Body of pancreas (tissue), 4 donors: ENCODE measurements around the gene TRIM36. TPM values are rescaled to one million over a fixed set of nuclear protein-coding genes. Genes with fewer than 3 reads are reported as not detected.

Experiments
- ATAC-seq: fragments of 150-250 bp; one replicate; pipeline ENCODE4 v1.9.1; 2016
- DNase-seq, 4 donors: peaks; one replicate each; pipeline ENCODE4 v3.0.0-alpha.2; 2019
- H3K27ac ChIP-seq, 4 donors: fragments of 200-600 bp; sonication (generic); 1 replicate in 3 of 4; 2 replicates in 1 of 4; pipeline versions ENCODE4 v1.5.1 to v1.6.1; 2016 to 2019; ENCODE audit warnings: mild to moderate bottlenecking in 1 of 4, mixed read lengths in 1 of 4, moderate library complexity in 1 of 4
- H3K27me3 ChIP-seq, 2 donors: fragments of 200-600 bp; sonication (generic); one replicate each; pipeline ENCODE4 v1.6.0; 2016; ENCODE audit warnings: mild to moderate bottlenecking in 1 of 2
- H3K36me3 ChIP-seq, 2 donors: fragments of 200-600 bp; sonication (generic); replicated peaks in 1 of 2; 2 replicates each; pipeline ENCODE4 v1.5.1; 2016; ENCODE audit warnings: low read depth in 2 of 2; ENCODE audit not compliant: insufficient read depth in 1 of 2
- H3K4me1 ChIP-seq: fragments of 200-600 bp; sonication (generic); one replicate; pipeline ENCODE4 v1.6.0; 2016
- H3K4me3 ChIP-seq, 2 donors: fragments of 200-600 bp; sonication (generic); 1 replicate in 1 of 2; 2 replicates in 1 of 2; pipeline ENCODE4 v1.5.1; 2016 to 2019
- H3K9me3 ChIP-seq, 3 donors: fragments of 200-600 bp; sonication (generic); 1 replicate in 2 of 3; 2 replicates in 1 of 3; pipeline ENCODE4 v1.5.1; 2016
- POLR2A ChIP-seq, 3 donors: fragments of 450-650 bp; IDR thresholded peaks; one replicate each; pipeline ENCODE4 v1.6.1; 2016; ENCODE audit warnings: antibody characterized with exemption in 3 of 3, mild to moderate bottlenecking in 2 of 3
- WGBS, 2 donors: methylation state at CpG; one replicate each; pipeline ENCODE4 v1.1.5; 2017; 5-methylcytosine and 5-hydroxymethylcytosine counted together
- intact Hi-C: fragments of 100-400 bp; cut with DNase I; formaldehyde crosslinking; loops from one replicate; pipeline ENCODE4 v1.15.1; 2023
- total RNA-seq, 2 donors: library from RNA; depleted of rRNA; stranded (reverse); fragments of >200 nt; gene quantifications; one replicate each; pipeline ENCODE4 v1.1.0, GENCODE V29; 2016
- TF ChIP-seq, protein P1 (sequence below), 7 experiments: fragments of 450-650 bp in 4 of 7; fragments of 200-600 bp in 3 of 7; sonication (generic) in 3 of 7; IDR thresholded peaks; one replicate each; pipeline ENCODE4 v1.5.1; 2016 to 2019; ENCODE audit warnings: antibody characterized with exemption in 7 of 7

Gene TRIM36
- total RNA-seq, 2 donors from 2014 or later, result 2.9 to 3.0 TPM

DNA sequence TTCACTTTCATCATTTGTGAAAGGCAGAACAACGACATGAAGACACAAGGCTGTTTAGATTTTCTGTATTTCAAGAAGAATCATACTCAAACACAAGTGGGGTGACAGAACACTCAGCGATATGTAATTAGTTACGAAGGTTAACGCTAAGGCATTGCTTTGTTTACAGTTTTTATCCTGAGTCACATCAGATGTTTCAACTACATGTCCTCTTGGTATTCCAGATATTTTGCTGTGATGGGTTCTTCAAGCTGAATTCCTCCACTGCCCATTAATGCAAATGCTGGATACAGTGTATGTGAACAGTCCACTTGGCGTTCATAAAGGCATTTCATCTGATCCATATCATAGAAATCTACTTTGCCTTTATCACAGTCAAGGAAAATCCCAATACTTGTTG lies 43.4 kb downstream of the TRIM36 start:
- ATAC-seq (no peak), DNase-seq (no peak)
- Histone ChIP-seq H3K27ac (no peak overlapping the region), H3K27me3 (no peaks in the 10 kb centered on the region), H3K9me3 (no peaks in the 10 kb centered on the region), H3K36me3 (no peaks in the 10 kb centered on the region), H3K4me1 (no peaks in the 10 kb centered on the region), H3K4me3 (no peak overlapping the region)
- 76 to 85% methylated on average over 5 of the region's 5 CpGs for WGBS, 2 donors
- TF ChIP-seq POLR2A (IDR thresholded peaks at IDR 0.05), result no peak
- TF ChIP-seq, protein P1, sequence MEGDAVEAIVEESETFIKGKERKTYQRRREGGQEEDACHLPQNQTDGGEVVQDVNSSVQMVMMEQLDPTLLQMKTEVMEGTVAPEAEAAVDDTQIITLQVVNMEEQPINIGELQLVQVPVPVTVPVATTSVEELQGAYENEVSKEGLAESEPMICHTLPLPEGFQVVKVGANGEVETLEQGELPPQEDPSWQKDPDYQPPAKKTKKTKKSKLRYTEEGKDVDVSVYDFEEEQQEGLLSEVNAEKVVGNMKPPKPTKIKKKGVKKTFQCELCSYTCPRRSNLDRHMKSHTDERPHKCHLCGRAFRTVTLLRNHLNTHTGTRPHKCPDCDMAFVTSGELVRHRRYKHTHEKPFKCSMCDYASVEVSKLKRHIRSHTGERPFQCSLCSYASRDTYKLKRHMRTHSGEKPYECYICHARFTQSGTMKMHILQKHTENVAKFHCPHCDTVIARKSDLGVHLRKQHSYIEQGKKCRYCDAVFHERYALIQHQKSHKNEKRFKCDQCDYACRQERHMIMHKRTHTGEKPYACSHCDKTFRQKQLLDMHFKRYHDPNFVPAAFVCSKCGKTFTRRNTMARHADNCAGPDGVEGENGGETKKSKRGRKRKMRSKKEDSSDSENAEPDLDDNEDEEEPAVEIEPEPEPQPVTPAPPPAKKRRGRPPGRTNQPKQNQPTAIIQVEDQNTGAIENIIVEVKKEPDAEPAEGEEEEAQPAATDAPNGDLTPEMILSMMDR (IDR thresholded peaks at IDR 0.05), result no peak
- intact Hi-C loops, result no loop called here

DNA sequence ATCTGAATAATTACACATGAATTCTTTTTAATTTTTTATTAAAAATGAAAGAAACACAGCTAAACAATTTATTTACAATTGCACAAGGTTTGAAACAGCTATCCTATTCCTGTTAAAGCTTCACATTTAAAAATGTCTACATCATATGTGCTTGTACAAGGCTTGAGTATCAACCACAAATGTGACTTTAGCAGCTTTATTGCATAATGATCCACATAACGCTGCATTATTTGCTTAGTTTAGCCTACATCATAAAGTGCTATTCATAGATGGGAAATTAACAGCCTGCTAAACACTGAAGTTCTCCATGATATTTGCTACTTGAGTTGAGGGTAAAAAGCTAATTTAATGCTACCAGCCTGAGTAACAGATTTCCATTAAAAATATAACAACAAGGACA lies 45.0 kb downstream of the TRIM36 start:
- WGBS, 2 donors, result 24 to 45% methylated on average over 1 of the region's 1 CpG
- intact Hi-C loops, result no loop called here
- no peaks in the 10 kb centered on the region for H3K36me3 ChIP-seq
- TF ChIP-seq, protein P1 (IDR thresholded peaks at IDR 0.05), result no peak
- TF ChIP-seq POLR2A (IDR thresholded peaks at IDR 0.05), result no peak
- no peaks in the 10 kb centered on the region for H3K9me3 ChIP-seq
- DNase-seq (no peak), ATAC-seq (no peak)
- H3K4me3 ChIP-seq, result no peak overlapping the region
- H3K27me3 ChIP-seq, result no peaks in the 10 kb centered on the region
- H3K27ac ChIP-seq, result no peak overlapping the region
- no peaks in the 10 kb centered on the region for H3K4me1 ChIP-seq

DNA sequence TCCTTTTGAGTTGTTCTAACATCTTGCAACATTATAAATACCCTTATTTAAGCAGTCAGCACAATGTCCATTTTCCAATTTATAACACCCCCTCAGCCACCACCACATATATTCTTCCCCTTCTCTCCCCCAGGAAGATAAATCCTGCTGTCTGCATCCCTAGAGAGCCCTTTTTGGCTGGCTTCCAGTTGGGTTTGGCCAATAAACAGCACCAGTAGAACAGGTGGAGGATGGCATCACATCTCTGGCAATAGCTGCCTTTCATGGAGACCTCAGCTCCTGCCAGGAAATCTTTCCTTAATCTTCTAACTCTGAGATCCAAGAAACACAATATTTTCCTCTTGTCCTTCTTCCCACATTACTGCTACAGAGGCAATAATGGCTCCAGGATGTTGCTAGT lies 53.7 kb downstream of the TRIM36 start:
- H3K4me1 ChIP-seq, result no peaks in the 10 kb centered on the region
- no peaks in the 10 kb centered on the region for H3K9me3 ChIP-seq
- ATAC-seq, result no peak
- no peak for DNase-seq
- no peaks in the 10 kb centered on the region for H3K36me3 ChIP-seq
- intact Hi-C loops, result no loop called here
- H3K27me3 ChIP-seq, result no peaks in the 10 kb centered on the region
- no peak for TF ChIP-seq POLR2A (IDR thresholded peaks at IDR 0.05)
- TF ChIP-seq, protein P1 (IDR thresholded peaks at IDR 0.05), result no peak
- H3K4me3 ChIP-seq, result no peak overlapping the region
- no peak overlapping the region for H3K27ac ChIP-seq

DNA sequence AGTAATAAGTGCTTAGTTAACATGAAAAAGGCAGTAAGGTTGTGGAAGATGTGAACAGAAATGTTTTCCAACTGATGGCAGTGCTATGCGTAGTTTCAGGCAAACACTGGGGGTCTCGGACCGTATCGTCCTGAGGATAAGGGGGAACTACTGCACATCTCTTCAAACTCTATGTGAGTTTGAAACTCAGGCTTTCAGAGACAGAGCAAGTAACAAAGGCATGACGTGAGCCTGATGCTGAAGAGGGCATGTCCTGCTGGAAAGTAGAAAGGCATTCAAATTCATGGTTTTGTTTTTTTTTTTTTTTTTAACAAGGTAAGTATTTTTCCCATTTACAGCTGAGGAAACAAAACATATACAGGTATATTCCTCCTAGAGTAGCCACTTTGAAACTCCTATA lies 59.9 kb downstream of the TRIM36 start:
- H3K27ac ChIP-seq, result no peak overlapping the region
- 64 to 74% methylated on average over 5 of the region's 5 CpGs for WGBS, 2 donors
- H3K36me3 ChIP-seq, result no peaks in the 10 kb centered on the region
- no peaks in the 10 kb centered on the region for H3K27me3 ChIP-seq
- no peak for TF ChIP-seq POLR2A (IDR thresholded peaks at IDR 0.05)
- TF ChIP-seq, protein P1 (IDR thresholded peaks at IDR 0.05), result no peak
- no peaks in the 10 kb centered on the region for H3K4me1 ChIP-seq
- no peak for DNase-seq
- intact Hi-C loops, result no loop called here
- no peak overlapping the region for H3K4me3 ChIP-seq
- ATAC-seq, result no peak
- no peaks in the 10 kb centered on the region for H3K9me3 ChIP-seq

DNA sequence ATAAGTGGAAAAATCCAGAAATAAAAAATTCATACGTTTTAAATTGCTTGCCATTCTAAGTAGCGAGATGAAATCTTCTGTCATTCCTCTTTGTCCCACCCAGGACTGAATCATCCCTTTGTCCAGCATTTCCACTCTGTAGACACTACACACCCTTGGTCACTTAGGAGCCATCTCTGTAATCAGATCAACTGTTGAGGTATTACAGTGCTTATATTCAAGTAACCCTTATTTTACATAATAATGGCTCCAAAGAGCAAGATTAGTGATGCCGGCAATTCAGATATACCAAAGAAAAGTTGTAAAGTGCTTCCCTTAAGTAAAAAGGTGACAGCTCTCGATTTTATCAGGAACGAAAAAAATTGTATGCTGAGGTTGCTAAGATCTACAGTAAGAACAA lies 60.4 kb downstream of the TRIM36 start:
- 61 to 62% methylated on average over 5 of the region's 5 CpGs for WGBS, 2 donors
- intact Hi-C loops, result no loop called here
- ATAC-seq, result no peak

More for the DNA sequence above, 60.4 kb downstream of the TRIM36 start:
- no peak for DNase-seq
- Histone ChIP-seq H3K9me3 (no peaks in the 10 kb centered on the region), H3K4me1 (no peaks in the 10 kb centered on the region), H3K36me3 (no peaks in the 10 kb centered on the region), H3K4me3 (no peak overlapping the region), H3K27ac (no peak overlapping the region), H3K27me3 (no peaks in the 10 kb centered on the region)
- TF ChIP-seq, protein P1 (IDR thresholded peaks at IDR 0.05), result no peak
- TF ChIP-seq POLR2A (IDR thresholded peaks at IDR 0.05), result no peak
